K562 (cell line): ENCODE results near the gene CAPN2. TPM values are rescaled to one million over a fixed set of nuclear protein-coding genes. Genes with fewer than 3 reads are reported as not detected.

Experiments used
- RB1 ChIP-seq: fragments of 450-650 bp; IDR thresholded peaks from 2 replicates; pipeline ENCODE4 v1.6.1; 2017; ENCODE audit warnings: low read depth, mild to moderate bottlenecking
- SMAD1 ChIP-seq: fragments of 150-350 bp; IDR thresholded peaks from 2 replicates; pipeline ENCODE4 v1.6.1; 2014; ENCODE audit warnings: low read length, low read depth; ENCODE audit not compliant: partially characterized antibody
- SRF ChIP-seq, 2 experiments: fragments of 250-450, 450-650 bp in 1 of 2; sonication (Bioruptor Pico) in 1 of 2; sonication (generic) in 1 of 2; formaldehyde crosslinking; IDR thresholded peaks; 2 replicates each; pipeline versions ENCODE4 v1.5.0 to v1.5.1; 2020 to 2022; ENCODE audit warnings: mild to moderate bottlenecking in 1 of 2, missing genetic modification reagents in 1 of 2
- TCF3 ChIP-seq: sonication (generic); formaldehyde crosslinking; IDR thresholded peaks from 2 replicates; pipeline ENCODE4 v1.4.0; 2020; ENCODE audit warnings: mild to moderate bottlenecking, missing genetic modification reagents
- ZNF197 ChIP-seq: fragments of 200-800 bp; sonication (Bioruptor generic); IDR thresholded peaks from 2 replicates; pipeline ENCODE4 v1.6.1; 2016; ENCODE audit warnings: low read depth, missing genetic modification characterization, missing compliant biosample characterization
- ZNF445 ChIP-seq: fragments of 250-450 bp; sonication (Bioruptor Pico); IDR thresholded peaks from 2 replicates; pipeline ENCODE4 v1.4.0; 2020; ENCODE audit warnings: low read depth, mild to moderate bottlenecking, moderate library complexity
- polyA plus RNA-seq, 8 experiments: library from polyadenylated mRNA; depleted of rRNA in 4 of 8; stranded (reverse) in 5 of 8; unstranded in 3 of 8; fragments of >200 nt; fragmentation: Nextera tagmentation in 2 of 8; fragmentation: Illumina TruSeq in 1 of 8; extraction: Ambion mirVana in 2 of 8; extraction: Trizol in 1 of 8; gene quantifications; 2 replicates each; pipeline versions ENCODE4 v1.2.1 to v1.2.3, GENCODE V29; 2011 to 2014; ENCODE audit warnings: inconsistent platforms in 1 of 8, missing spikeins in 1 of 8
- total RNA-seq, 7 experiments: library from RNA; depleted of rRNA in 6 of 7; stranded (reverse); fragments of >200 nt in 6 of 7; fragmentation: Illumina TruSeq in 2 of 7; extraction: Trizol in 2 of 7; gene quantifications; 2 replicates each; pipeline versions ENCODE4 v1.2.1 to v1.2.3, GENCODE V29; 2011 to 2021; ENCODE audit warnings: low replicate concordance in 1 of 7
- TF ChIP-seq, protein P1 (sequence below): sonication (generic); formaldehyde crosslinking; IDR thresholded peaks from 2 replicates; pipeline ENCODE4 v1.8.0; 2022; ENCODE audit warnings: missing genetic modification reagents, mild to moderate bottlenecking, borderline replicate concordance
- TF ChIP-seq, protein P2 (sequence below): fragments of 200-800 bp; sonication (Bioruptor generic); IDR thresholded peaks from 2 replicates; pipeline ENCODE4 v1.6.1; 2017; ENCODE audit warnings: missing genetic modification characterization, missing compliant biosample characterization
- TF ChIP-seq, protein P3 (sequence below): fragments of 250-450 bp; sonication (Bioruptor Pico); IDR thresholded peaks from 2 replicates; pipeline ENCODE4 v1.8.0; 2021; ENCODE audit warnings: mild to moderate bottlenecking, moderate library complexity

Gene CAPN2
- total and polyA plus RNA-seq, 9 of the 15 experiments (the other 6 are each of a cell fraction or from before 2014, with no cell fraction given), result 24.6 to 157 (median 101) TPM

DNA sequence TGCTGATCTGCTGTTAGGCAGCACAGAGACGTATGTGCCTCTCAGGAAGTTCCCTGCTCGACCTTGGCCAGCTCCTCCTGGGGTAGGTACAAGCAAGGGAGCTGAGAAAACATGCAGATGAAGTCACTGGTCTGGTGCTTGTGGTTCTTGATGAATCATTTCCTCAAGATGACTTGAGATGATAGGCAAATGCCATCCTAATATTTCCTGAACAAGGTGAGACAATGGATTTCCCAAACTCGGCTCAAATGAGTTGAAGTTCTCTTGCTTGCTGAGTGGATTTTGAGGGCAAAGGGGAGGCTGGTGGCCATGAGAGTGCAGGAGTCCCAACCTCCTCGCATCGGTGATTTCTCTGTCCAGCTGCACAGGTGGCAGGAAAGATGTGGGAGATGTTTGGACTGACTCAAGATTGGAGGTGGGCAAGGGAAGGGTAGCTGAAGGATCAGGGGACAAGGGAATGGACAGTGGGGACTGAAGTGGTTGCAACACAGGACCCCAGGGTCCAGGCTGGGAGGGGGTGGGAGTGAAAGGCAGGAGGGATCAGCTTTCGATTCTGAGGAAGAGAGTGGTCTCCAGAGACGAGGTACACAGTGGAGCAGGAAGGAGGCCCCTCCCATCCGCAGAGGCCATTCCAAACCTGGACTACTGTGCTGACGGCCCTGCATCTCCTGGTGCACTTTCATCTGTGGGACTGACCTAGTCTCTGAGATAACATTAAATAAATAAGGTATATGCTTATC lies 63.9 kb downstream of the CAPN2 start (continued):
- TF ChIP-seq, protein P1, sequence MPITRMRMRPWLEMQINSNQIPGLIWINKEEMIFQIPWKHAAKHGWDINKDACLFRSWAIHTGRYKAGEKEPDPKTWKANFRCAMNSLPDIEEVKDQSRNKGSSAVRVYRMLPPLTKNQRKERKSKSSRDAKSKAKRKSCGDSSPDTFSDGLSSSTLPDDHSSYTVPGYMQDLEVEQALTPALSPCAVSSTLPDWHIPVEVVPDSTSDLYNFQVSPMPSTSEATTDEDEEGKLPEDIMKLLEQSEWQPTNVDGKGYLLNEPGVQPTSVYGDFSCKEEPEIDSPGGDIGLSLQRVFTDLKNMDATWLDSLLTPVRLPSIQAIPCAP (CRISPR knock-in tag), result no peak
- TF ChIP-seq ZNF197 (CRISPR knock-in tag), result no peak; the same call in 1 of the 2 replicates
- TF ChIP-seq, protein P2, sequence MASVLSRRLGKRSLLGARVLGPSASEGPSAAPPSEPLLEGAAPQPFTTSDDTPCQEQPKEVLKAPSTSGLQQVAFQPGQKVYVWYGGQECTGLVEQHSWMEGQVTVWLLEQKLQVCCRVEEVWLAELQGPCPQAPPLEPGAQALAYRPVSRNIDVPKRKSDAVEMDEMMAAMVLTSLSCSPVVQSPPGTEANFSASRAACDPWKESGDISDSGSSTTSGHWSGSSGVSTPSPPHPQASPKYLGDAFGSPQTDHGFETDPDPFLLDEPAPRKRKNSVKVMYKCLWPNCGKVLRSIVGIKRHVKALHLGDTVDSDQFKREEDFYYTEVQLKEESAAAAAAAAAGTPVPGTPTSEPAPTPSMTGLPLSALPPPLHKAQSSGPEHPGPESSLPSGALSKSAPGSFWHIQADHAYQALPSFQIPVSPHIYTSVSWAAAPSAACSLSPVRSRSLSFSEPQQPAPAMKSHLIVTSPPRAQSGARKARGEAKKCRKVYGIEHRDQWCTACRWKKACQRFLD (CRISPR knock-in tag), result no peak; the same call in 1 of the 2 replicates
- no peak for TF ChIP-seq ZNF445 (CRISPR knock-in tag)
- no peak for TF ChIP-seq SRF (CRISPR knock-in tag; IDR thresholded peaks at IDR 0.05)
- no peak for TF ChIP-seq RB1
- TF ChIP-seq SMAD1, result no peak
- TF ChIP-seq, protein P3, sequence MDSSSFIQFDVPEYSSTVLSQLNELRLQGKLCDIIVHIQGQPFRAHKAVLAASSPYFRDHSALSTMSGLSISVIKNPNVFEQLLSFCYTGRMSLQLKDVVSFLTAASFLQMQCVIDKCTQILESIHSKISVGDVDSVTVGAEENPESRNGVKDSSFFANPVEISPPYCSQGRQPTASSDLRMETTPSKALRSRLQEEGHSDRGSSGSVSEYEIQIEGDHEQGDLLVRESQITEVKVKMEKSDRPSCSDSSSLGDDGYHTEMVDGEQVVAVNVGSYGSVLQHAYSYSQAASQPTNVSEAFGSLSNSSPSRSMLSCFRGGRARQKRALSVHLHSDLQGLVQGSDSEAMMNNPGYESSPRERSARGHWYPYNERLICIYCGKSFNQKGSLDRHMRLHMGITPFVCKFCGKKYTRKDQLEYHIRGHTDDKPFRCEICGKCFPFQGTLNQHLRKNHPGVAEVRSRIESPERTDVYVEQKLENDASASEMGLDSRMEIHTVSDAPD (CRISPR knock-in tag), result no peak
- TF ChIP-seq TCF3 (CRISPR knock-in tag), result peak; percentile 48; the same call in 1 of the 2 replicates
